Activated T-helper 1 cell treated with anti-CD3 and anti-CD28 coated beads, Interleukin-2, amount 50 U/mL, for 16 hours (primary cell): ENCODE data around the gene HBP1.
"Not testable (repeated sequence)": the region's sequence is repeated elsewhere in the genome, so short reads cannot be mapped to it uniquely, and the experiment has no call there.

Source experiments
- DNase-seq, 2 donors: peaks; one replicate each; pipeline ENCODE4 v3.0.0-alpha.2; 2020; ENCODE audit warnings: low read depth in 1 of 2, low spot score in 1 of 2

The HBP1 gene

GRCh38 chr7:107154826-107155225, 14.0 kb upstream of the HBP1 start:
- no peak for DNase-seq

- DNase-seq, result not testable (repeated sequence)
Measured at GRCh38 chr7:107155726-107156125, 13.1 kb upstream of the HBP1 start.

- DNase-seq, result no peak
Measured at GRCh38 chr7:107157091-107157490, 11.7 kb upstream of the HBP1 start.

- DNase-seq, result no peak
Measured at GRCh38 chr7:107158028-107158427, 10.8 kb upstream of the HBP1 start.

GRCh38 chr7:107160389-107160788, 8.4 kb upstream of the HBP1 start:
- no peak for DNase-seq

GRCh38 chr7:107161415-107161814, 7.4 kb upstream of the HBP1 start:
- DNase-seq, result no peak

GRCh38 chr7:107162475-107162874, 6.3 kb upstream of the HBP1 start:
- no peak for DNase-seq

GRCh38 chr7:107164092-107164491, 4.7 kb upstream of the HBP1 start:
- no peak for DNase-seq

- no peak for DNase-seq
Measured at GRCh38 chr7:107165341-107165740, 3.5 kb upstream of the HBP1 start.

GRCh38 chr7:107166736-107167426, 1.9 kb upstream of the HBP1 start:
- no peak for DNase-seq

- DNase-seq, result no peak
Measured at GRCh38 chr7:107167483-107168232, 1.1 kb upstream of the HBP1 start.

GRCh38 chr7:107169120-107170050, 582 bp downstream of the HBP1 start:
- peak; percentile 65 to 78 for DNase-seq

GRCh38 chr7:107170051-107170915, 1.5 kb downstream of the HBP1 start:
- DNase-seq, result no peak

GRCh38 chr7:107171496-107171895, 2.7 kb downstream of the HBP1 start:
- no peak for DNase-seq

GRCh38 chr7:107172276-107173032, 3.7 kb downstream of the HBP1 start:
- no peak for DNase-seq

GRCh38 chr7:107173191-107173590, 4.4 kb downstream of the HBP1 start:
- no peak for DNase-seq

- no peak for DNase-seq
Measured at GRCh38 chr7:107173691-107174406, 5.0 kb downstream of the HBP1 start.

GRCh38 chr7:107179326-107180164, 10.7 kb downstream of the HBP1 start:
- no peak for DNase-seq
